DMS114 treated with DMSO at 0.1 percent for 48 hours (cell line): ENCODE measurements around the gene CEP83.

Experiments
- DNase-seq: peaks from one replicate; lab custom pipeline; 2025; ENCODE audit not compliant: unreplicated experiment; lab: John Stamatoyannopoulos, UW

Gene CEP83

GRCh38 chr12:94271351-94271750 is 188.3 kb downstream of the CEP83 start:
- no peak for DNase-seq

DNA sequence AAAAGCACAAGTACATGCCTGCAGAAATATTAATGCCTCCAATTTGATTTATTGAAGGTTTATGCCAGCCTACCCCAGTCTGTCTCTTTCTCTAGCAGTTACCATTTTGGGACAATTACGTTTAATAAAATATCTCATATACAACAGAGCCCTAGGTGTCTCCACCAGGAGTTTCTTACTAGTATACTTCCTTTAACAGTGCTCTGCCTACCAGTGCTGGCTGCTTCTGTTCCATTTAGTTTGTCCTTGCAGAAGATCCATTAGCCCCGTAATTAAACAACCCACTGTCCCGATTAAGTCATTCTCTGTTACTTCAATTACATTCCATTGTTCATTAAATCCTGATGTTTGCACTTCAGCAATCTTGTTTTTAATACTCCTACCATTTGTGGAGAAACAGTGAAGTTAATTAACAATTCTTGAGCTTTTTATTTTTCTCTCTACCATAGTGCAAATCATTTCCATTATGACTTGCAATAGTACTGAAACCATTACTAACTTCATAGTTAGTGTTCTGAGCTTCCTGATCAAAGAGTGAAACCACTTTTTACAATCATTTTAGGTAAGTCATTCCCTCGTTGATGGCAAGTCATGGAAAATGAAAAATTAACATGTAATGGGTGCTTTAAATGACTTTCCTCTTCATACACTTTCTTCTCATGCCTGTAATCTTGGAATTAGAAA is 190.2 kb downstream of the CEP83 start:
- no peak for DNase-seq

DNA sequence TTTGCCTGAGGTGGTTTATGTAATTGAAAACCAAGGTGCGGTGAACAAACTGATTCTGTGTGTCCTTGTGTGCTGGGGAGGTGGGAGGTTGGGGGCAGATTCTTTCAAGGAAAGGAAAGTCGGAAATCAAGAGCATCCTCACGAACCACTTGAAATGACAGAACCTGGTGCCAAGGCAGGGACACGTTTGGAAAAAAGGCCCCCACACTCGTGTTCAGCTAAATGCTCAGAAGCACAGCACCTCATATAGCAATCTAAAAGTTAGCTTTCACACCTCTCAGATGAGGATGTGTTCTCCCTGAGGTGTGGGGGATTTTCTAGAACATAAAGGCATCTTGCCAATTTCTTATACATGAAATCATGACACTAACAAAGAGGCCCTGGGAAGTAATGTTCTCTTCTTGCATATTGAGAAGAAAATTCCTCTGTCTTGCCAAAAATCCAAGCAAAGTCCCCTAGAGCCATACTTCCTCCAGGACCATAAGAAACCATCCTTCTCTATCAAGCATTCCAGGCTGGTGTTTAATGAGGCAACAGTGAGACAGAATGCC is 191.7 kb downstream of the CEP83 start:
- no peak for DNase-seq

DNA sequence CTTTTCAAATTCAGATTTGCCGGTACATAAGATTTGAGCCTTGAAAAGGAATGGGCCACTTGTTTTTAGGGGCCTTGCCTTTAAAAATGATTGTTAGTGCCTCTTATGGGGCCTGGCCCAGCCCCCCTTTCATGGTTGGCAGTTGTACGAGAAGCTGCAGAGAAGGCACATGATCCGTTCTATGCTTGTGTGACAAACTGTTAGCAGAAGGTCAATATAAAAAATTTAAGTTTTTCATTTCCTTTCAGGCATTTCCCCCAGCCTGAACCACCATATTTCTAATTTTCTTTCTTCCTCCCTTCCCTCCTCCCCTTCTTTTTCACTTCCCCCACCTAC is 192.2 kb downstream of the CEP83 start:
- DNase-seq: no peak

DNA sequence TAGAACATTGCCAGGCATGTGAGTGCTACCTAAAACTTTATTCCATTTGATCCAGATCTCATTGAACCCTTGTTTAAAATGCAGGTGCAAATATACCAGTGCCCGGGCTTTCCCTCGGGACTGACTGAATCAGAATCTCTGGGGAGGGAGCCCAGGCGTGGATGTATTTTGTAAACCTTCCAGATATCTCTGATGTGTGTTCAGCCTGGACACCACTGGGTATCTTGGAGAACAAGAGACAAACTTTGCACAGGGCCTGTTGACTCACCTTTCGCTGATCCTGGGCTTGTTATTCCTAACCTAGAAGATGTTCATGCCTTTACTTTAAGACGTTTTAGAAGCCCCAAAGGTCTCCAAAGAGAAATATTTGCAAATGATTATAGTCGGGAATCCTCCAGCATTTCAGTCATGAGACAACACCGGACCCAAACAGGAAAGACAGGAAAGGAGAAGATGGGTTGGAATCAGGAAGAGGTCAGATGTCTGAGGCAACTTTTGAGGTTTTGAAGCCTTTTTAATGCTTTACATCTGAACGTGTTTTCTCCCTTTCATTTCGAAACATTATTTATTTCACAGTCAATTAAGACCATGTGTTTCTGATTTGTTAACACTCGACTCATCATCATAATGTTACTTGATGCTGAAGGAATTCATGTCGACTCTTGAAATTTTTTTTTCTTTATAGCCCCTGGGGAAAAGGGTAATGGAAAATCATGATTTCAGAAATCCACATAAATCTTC is 192.7 kb downstream of the CEP83 start:
- DNase-seq: no peak

DNA sequence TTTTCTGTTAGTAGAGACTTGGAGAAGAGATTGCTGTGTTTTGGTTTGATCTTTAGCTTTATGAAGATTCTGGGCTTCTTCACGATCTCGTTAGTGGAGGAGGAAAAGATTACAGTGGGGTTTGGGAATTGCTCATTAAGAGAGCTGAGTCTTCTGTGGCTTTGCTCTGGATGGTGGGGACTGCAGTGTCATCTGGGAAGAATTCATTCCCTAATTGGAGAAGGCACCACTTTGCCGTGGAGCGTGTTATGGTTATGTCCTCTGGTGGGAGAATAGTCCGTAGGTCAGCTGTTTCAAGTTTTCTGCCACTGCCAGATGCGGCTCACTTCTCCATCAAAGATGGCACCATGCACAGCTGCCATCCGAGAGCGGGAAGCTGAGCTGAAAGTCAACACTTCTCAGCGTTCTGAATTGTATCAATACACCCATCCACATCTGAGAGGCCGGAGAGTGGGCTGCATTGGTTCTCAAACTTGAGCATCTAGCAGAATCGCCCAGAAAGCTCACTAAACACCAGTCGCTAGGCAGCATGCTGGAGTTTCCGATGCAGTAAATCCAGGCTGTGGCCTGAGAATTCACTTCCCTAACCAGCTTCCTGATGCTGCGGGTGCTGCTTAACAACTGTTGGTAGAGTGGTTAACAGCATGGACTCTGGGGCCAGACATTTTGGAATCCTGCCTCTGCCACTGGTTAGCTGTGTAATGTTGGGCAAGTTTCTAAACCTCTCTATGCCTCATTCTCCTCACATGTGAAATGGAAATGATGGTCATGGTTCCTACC is 193.5 kb downstream of the CEP83 start:
- no peak for DNase-seq

DNA sequence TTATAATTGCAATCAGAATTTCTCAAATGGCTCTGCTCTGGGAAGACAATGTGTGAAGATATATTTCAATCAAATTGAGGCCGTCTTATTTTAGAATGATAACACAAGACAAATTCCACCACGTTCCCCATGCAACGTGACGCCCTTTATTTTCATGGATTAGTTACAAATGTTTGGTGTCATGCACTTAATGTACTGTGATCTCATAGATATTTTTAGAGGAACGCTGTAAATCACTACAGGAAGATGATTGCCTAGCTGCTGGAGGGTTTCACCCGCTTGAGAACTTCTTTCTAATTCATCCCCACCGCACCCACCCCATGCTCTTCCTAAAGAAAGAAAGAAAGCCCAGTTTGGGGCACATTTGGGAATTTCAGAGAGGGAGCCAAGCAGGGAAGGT is 194.1 kb downstream of the CEP83 start:
- no peak for DNase-seq

GRCh38 chr12:94264736-94265485 is 194.8 kb downstream of the CEP83 start:
- DNase-seq: no peak

DNA sequence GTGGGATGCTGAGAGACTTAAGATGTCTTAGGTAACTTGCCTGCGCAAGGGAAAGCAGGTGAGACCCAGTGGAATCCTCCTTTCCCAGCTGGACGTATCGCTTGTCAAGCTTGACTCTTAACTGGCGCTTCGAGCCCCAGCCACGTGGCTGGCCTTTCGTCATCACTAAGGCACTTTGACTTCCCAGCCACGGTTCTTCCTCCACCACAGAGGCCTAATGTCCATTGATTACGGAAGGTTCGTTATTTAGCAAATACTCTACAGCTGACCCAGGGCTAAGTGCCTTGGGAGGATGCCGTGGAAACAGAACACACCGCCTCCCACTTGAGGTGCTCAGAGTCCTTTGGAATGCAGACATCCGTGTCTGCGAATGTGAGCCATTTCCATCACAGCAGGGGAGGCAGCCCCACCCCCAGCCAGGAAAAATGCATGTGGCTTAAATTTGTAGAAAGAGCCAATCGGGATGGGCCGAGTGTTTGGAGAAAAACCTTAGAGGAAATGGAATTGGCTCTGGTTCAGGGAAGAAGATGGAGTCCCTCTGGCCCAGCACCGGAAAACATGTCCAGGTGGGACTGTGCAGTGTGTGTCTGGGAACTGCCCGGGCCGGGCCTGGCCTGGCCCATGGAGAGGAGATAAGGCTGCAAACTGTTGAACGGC is 195.6 kb downstream of the CEP83 start:
- no peak for DNase-seq

DNA sequence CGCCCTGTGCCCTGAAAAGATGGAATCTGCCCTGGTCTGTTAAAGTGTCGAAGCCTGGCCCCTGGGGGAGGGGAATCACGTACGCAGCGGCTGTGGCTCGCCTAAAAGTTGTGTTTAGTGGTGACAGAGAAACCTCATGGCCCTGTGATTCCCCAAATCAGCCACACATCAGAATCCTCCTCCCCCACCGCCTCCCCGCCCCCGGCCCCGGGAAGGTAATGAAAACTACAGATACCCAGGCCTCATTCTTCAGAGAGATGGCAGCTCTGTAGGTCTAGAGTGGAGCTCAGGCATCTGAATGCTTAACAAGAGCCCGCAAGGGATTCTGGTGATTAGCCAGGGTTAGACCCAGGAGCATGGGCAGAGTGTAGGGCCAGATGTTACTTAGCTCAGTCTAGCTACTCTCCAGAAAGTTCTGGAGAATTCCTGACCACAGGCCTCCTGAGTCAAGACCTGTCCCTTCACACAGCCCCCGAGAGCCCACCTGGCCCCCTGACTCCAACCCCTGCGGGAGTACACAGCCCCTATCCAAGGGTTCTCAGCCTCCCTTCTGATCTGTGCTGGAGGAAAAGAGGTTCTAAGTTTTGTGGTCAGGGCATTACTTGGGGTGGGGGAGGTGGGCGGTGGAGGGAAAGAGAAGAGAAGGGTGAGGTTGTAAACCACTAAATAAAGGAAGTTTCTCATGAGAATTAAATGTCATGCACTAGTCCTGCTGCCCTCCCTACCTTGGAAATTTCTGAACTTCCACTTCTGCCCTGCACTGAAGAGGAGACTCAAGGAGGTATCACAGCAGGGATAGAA is 196.5 kb downstream of the CEP83 start:
- DNase-seq: no peak

DNA sequence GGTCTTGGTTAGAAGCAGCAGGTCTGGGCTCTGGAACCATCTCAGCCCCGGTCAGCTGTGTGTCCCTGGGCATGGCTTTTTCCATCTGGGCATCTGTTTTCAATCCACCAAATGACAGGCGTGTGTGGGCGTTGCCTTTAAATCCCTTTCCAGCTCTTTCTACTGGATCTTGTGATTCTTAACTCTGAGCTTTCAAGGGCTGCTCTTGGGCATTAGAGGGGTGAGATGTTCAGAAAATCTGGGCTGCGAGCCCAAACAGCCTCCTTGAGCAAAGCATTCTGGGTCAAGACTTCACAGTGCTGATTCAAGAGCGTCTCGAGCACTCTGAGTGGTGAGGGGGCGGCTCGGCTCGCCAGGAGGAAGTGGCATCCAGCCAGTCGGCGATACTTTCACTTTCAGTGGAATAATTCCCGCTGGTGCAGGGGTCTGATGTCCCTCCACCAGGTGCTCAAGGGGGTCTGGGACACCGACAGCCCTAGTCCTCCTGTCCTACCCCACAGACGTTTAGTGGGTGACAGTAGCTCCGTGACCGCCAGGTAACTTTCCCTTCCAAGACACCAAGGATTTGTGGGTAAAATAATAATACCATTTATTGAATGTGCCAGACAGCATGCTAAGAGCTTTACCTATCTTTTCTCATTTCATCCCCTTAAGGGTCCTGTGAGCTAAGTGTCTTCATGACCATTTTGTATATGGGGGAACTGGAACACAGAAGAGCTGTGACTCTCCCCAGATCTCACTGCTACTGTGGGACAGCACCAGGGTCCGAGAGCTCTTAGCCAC is 197.2 kb downstream of the CEP83 start:
- peak; percentile 6 for DNase-seq

- no peak for DNase-seq
Observed at GRCh38 chr12:94261786-94262185, 197.9 kb downstream of the CEP83 start.

DNA sequence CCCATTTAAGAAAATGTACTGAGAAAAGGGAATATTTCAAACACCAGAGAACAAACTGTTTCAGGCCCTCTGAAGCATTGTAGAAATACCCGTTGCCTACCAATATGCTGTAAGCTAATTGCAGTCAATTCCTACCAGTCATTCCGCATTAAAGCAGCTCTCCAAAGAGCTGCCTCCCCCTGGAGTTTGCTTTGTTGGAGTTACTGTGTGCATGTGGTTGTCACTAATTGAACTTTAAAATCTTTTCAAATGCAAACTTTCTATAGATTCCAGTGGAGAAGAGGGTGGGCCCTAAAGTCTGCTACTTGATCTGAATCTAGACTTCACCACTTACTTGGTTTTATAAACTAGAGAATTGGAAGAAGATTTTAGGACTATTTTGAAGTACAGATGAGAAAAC is 198.5 kb downstream of the CEP83 start:
- DNase-seq: no peak

DNA sequence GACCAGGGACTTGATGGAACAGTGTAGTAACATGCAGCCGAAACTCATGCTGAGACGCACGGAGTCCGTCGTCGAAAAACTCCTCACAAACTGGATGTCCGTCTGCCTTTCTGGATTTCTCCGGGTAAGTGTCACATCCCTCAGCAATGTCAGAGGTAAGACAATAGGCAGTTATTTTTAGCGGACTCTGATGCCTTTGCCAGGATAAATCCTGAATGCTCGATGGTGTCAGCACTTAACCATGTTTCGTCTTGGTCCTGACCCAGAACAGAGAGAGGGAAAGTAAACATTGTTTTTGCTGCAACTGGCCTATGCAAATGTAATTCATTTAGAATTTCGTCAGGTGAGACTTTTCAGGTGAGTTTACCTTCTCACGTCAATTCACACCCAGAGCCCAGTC is 198.9 kb downstream of the CEP83 start:
- DNase-seq: no peak

- no peak for DNase-seq
Observed at GRCh38 chr12:94260017-94260416, 199.7 kb downstream of the CEP83 start.

- no peak for DNase-seq
Observed at GRCh38 chr12:94258593-94258992, 201.1 kb downstream of the CEP83 start.
